Renal pelvis (tissue), 4 donors: ENCODE results near the gene METTL2B. TPM values are rescaled to one million over a fixed set of nuclear protein-coding genes. Genes with fewer than 3 reads are reported as not detected.
"Not testable (repeated sequence)": the region's sequence is repeated elsewhere in the genome, so short reads cannot be mapped to it uniquely, and the experiment has no call there.

Source experiments
- DNase-seq: peaks from one replicate; pipeline ENCODE4 v3.0.0-alpha.2; 2013
- polyA plus RNA-seq, 3 donors: library from polyadenylated mRNA; unstranded; fragments of 120-200 nt; gene quantifications; one replicate each; pipeline ENCODE4 v1.2.1, GENCODE V29; 2013; ENCODE audit not compliant: insufficient read length in 3 of 3

METTL2B gene
- polyA plus RNA-seq, 3 donors: 19.5 to 35.5 (median 26.2) TPM

GRCh38 chr7:128452552-128452951 is 24.0 kb upstream of the METTL2B start:
- no peak for DNase-seq

GRCh38 chr7:128453836-128454804 is 22.4 kb upstream of the METTL2B start:
- peak; percentile 88 for DNase-seq

DNA sequence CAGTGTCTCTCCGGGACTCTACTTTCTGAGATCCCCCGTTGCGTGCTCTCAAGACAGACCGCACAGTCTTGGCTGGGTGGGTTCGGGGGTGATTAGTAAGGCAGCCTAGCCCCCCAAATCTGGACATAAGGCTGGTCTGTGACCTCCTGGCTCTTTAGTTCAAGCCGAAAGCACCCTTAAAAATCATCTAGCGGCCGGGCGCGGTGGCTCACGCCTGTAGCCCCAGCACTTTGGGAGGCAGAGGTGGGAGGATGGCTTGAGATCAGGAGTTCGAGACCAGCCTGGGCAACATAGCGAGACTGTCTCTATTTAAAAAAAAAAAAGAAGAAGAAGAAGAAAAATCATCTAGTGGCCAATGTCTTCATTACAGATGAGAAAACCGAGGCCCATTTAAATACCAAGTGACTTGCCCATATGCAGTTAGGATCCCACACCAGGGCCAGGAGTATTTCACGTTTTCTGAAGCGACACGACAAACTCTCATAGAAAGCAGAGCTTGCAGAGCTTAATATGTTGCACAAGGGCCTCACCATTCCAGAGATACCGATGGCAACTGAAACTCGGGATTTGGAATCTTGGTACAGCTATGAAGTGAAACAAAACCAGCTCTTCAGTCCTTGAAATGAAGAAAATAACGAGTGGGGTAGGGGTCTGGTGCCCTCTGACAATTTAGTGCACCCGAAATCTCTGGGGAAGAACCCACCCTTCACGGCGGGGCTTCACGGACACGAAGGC is 21.6 kb upstream of the METTL2B start:
- no peak for DNase-seq

- DNase-seq: peak; percentile 87
These were observed 20.8 kb upstream of the METTL2B start, which contains the start of gene HILPDA for GRCh38 chr7:128455543-128456254. Gene HILPDA (plus strand): TSS chr7:128455878. CDS start chr7:128457269, 1,391 bp downstream.

DNA sequence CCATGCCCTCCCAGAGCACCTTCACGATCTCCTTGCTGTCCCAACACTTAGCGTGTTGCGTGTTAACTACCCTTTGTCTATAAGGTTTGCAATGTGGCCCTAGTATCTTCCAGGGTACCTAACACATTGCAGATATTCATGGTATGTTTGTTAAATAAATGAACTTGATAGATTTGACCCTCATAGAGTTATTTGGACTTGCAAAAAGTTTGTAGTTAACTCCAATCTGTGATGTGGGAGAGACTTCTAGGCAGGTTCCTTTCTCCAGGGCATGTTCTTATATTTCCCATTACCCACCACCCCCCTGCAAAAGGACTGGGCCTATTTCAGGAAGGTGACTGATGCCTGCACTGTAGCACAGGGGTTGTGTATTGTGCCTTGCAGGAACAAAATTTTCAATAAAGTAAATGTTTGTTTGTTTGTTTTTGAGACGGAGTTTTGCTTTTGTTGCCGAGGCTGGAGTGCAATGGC is 20.3 kb upstream of the METTL2B start:
- no peak for DNase-seq

DNA sequence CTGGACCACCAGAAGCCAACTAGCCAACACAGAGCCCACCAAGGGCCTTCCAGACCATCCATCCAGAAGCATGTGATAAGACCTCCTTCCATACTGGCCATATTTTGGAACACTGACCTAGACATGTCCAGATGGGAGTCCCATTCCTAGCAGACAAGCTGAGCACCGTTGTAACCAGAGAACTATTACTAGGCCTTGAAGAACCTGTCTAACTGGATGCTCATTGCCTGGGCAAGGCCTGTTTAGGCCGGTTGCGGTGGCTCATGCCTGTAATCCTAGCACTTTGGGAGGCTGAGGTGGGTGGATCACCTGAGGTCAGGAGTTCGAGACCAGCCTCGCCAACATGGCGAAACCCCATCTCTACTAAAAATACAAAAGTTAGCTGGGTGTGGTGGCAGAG is 19.2 kb upstream of the METTL2B start:
- not testable (repeated sequence) for DNase-seq

DNA sequence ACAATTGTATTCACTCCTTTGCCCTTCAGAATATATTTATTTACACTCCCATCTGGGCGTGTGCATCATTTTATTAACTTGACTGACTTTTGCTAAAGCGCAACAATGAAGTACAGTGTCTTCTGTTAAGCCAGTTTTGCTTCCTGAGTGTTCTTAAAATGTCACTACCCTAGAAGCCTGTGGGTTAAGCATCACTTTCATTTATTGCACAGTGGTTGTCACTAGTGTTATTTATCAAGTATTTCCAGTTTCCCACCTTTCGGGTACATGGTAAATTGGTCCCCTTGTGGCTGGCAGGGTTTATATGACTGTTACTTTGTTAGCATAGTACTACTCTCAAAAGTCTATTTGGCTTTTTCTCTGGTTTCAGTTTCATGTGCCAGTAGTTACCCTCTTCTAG is 17.6 kb upstream of the METTL2B start:
- no peak for DNase-seq

DNA sequence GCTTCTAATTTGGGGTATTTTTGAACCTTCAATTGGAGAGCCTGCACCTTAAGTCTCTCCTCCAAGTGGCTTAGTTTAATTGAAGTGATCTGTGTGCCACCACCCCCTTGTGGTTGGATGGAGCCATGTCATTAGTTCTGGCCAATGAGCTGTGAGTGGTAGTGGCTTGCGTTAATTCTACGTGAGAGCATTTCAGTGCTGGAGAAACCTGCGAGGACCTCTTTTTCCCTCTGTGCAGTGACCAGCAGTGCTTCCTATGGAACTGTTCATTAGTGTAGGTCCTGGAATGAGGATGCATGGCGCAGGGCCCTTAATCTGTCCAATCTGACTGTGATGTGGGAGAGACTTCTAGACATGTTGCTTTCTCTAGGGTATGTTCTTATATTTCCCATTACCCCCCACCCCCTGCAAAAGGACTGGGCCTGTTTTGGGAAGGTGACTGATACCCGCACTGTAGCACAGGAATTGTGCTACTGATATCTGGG is 17.1 kb upstream of the METTL2B start:
- DNase-seq: peak; percentile 57

GRCh38 chr7:128462460-128462859 is 14.1 kb upstream of the METTL2B start:
- DNase-seq: no peak

- DNase-seq: not testable (repeated sequence)
These were observed 13.2 kb upstream of the METTL2B start for GRCh38 chr7:128463345-128463744.

DNA sequence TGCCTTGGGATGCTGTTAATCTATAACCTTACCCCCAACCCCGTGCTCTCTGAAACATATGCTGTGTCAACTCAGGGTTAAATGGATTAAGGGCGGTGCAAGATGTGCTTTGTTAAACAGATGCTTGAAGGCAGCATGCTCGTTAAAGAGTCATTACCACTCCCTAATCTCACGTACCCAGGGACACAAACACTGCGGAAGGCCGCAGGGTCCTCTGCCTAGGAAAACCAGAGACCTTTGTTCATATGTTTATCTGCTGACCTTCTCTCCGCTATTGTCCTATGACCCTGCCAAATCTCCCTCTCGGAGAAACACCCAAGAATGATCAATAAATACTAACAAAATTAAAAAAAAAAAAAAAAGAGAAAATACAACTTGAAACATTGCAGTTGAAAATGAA is 12.6 kb upstream of the METTL2B start:
- DNase-seq: not testable (repeated sequence)

DNA sequence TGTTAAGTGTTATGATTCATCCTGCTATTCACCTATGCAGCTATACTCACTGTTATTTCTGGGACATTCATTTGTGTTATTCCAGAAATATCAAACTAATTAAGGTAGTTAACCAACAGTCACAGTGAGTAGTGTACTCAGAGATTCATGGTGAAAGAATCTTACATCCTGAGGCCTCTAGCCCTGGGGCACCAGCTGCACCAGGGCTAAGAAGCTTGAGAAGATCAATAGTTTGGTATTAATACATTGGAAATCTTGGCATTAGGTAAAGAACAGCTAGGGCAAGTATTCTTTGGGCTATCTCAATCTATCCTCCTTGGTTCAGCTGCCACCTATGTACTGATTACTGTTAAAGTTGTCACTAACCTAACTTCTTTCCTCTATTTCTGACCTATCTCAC is 9.7 kb upstream of the METTL2B start:
- DNase-seq: not testable (repeated sequence)

DNA sequence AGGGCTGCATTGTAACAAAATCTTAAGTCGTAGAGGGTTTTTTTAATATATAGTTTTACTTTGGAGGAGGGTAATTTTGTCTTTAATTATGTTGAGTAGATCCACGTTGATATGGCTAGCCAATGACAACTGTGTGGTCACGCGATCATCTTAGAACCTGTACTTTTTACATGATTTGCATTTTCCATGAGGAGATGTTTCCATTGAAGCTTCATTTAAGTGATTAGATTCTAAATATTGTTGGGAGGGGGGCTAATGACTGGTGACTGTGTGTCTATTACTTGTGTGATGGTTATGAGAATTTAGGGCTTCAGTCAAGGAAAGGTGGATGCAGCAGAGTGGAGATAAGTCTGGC is 765 bp downstream of the METTL2B start:
- not testable (repeated sequence) for DNase-seq

- DNase-seq: not testable (repeated sequence)
These were observed 2.5 kb downstream of the METTL2B start for GRCh38 chr7:128479082-128479481.

- DNase-seq: not testable (repeated sequence)
These were observed 11.6 kb downstream of the METTL2B start for GRCh38 chr7:128488134-128488533.

GRCh38 chr7:128497405-128497804 is 20.9 kb downstream of the METTL2B start:
- no peak for DNase-seq

- not testable (repeated sequence) for DNase-seq
These were observed 28.9 kb downstream of the METTL2B start for GRCh38 chr7:128505416-128505815.

DNA sequence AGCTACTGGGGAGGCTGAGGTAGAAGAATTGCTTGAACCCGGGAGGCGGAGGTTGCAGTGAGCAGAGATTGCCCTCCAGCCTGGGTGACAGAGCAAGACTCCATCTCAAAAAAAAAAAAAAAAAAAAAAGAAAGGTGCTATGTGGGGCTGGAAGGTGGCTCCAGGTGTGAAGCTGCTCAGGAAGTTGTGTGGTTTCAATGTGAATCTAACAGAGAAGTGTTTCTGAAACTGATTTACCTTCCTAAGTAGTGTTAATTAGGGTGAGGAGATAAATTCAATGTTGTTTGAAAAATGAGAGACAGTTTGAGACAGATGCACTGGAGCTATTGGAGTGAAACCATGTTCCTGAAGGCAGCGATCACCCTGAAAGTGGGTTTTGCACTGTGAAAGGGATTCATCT is 30.3 kb downstream of the METTL2B start:
- not testable (repeated sequence) for DNase-seq

- DNase-seq: not testable (repeated sequence)
These were observed 30.9 kb downstream of the METTL2B start for GRCh38 chr7:128507321-128507993.

- DNase-seq: not testable (repeated sequence)
These were observed 35.1 kb downstream of the METTL2B start for GRCh38 chr7:128511692-128512091.

- DNase-seq: not testable (repeated sequence)
These were observed 38.7 kb downstream of the METTL2B start for GRCh38 chr7:128515232-128515631.
